Kidney epithelial cell (primary cell): ENCODE data around the gene JCAD. TPM values are rescaled to one million over a fixed set of nuclear protein-coding genes. Genes with fewer than 3 reads are reported as not detected.

Experiments used
- DNase-seq: peaks from one replicate; pipeline ENCODE4 v3.0.0-alpha.2; 2010; ENCODE audit warnings: low read depth
- H3K27me3 ChIP-seq: 2 replicates; pipeline ENCODE4 v1.6.0; 2011; ENCODE audit warnings: low read length; ENCODE audit not compliant: control insufficient read depth, insufficient read depth
- H3K36me3 ChIP-seq: 2 replicates; pipeline ENCODE4 v1.5.1; 2011; ENCODE audit warnings: low read length; ENCODE audit not compliant: control insufficient read depth, insufficient read depth
- H3K4me3 ChIP-seq: 2 replicates; pipeline ENCODE4 v1.5.1; 2011; ENCODE audit warnings: low read depth, mild to moderate bottlenecking, control low read depth, low read length
- total RNA-seq: library from RNA; depleted of rRNA; stranded (reverse); fragments of >200 nt; gene quantifications from 2 replicates; pipeline ENCODE4 v1.2.3, GENCODE V29; 2015
- TF ChIP-seq, protein P1 (sequence below): IDR thresholded peaks from 2 replicates; pipeline ENCODE4 v1.5.1; 2011; ENCODE audit warnings: mild to moderate bottlenecking, moderate library complexity, low read length, control low read depth, inconsistent platforms; ENCODE audit not compliant: insufficient read depth, poor library complexity, severe bottlenecking

The JCAD gene
- total RNA-seq, 1 donor from 2014 or later, result 1.7 TPM

DNA sequence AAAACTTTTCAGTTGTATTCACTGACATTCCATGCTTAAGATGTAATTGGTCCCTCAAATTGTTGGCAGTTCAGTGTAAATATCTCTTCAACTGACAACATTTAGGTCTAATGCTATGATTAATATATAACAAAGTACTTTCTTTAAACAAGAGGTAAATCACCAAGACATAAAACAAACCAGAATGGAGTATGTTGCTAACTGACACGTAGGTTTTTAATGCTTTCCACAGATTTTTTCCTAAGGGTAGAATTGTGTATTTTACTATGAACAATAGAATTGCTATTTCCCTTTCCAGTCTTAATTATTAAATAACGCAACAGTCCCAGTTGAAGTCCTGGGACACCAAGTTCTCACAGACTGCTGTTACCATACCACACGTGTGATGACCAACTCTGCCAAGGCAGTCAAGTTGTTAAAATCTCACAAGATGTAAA is 4.1 kb downstream of the JCAD start:
- Histone ChIP-seq H3K4me3 (no peak overlapping the region), H3K27me3 (no peaks in the 10 kb centered on the region), H3K36me3 (no peaks in the 10 kb centered on the region)
- TF ChIP-seq, protein P1, sequence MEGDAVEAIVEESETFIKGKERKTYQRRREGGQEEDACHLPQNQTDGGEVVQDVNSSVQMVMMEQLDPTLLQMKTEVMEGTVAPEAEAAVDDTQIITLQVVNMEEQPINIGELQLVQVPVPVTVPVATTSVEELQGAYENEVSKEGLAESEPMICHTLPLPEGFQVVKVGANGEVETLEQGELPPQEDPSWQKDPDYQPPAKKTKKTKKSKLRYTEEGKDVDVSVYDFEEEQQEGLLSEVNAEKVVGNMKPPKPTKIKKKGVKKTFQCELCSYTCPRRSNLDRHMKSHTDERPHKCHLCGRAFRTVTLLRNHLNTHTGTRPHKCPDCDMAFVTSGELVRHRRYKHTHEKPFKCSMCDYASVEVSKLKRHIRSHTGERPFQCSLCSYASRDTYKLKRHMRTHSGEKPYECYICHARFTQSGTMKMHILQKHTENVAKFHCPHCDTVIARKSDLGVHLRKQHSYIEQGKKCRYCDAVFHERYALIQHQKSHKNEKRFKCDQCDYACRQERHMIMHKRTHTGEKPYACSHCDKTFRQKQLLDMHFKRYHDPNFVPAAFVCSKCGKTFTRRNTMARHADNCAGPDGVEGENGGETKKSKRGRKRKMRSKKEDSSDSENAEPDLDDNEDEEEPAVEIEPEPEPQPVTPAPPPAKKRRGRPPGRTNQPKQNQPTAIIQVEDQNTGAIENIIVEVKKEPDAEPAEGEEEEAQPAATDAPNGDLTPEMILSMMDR, result no peak
- no peak for DNase-seq

DNA sequence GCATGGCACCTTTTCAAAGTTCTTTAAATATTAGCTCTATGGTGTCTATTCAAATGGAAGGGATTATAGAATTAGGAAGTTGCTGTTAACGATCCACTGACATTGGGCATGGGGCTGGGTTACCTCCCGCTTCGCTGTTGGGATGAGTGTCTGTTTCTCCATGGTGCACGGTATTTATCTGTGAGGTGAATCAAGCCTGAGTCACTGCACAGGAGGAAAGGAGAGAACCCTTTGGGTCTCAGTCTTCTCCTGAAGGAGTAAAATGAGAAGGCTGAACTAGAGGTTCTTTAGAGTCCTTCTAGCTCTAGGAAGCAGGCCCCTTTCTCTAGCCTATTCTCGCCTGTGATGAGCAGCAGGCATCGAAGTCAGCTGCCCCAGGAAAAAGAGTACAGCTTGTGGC is 7.3 kb downstream of the JCAD start:
- Histone ChIP-seq H3K36me3 (no peaks in the 10 kb centered on the region), H3K27me3 (no peaks in the 10 kb centered on the region)

GRCh38 chr10:30051220-30051619 is 8.2 kb downstream of the JCAD start:
- H3K27me3 ChIP-seq, result no peaks in the 10 kb centered on the region
- no peaks in the 10 kb centered on the region for H3K36me3 ChIP-seq
- TF ChIP-seq, protein P1, result no peak
- DNase-seq, result no peak
- no peak overlapping the region for H3K4me3 ChIP-seq

More for the DNA sequence above, 7.3 kb downstream of the JCAD start:
- DNase-seq, result no peak
- TF ChIP-seq, protein P1, result no peak
- no peak overlapping the region for H3K4me3 ChIP-seq

GRCh38 chr10:30050411-30050810 is 9.0 kb downstream of the JCAD start:
- H3K27me3 ChIP-seq, result no peaks in the 10 kb centered on the region
- no peak for DNase-seq
- no peaks in the 10 kb centered on the region for H3K36me3 ChIP-seq
- H3K4me3 ChIP-seq, result no peak overlapping the region
- TF ChIP-seq, protein P1, result no peak

DNA sequence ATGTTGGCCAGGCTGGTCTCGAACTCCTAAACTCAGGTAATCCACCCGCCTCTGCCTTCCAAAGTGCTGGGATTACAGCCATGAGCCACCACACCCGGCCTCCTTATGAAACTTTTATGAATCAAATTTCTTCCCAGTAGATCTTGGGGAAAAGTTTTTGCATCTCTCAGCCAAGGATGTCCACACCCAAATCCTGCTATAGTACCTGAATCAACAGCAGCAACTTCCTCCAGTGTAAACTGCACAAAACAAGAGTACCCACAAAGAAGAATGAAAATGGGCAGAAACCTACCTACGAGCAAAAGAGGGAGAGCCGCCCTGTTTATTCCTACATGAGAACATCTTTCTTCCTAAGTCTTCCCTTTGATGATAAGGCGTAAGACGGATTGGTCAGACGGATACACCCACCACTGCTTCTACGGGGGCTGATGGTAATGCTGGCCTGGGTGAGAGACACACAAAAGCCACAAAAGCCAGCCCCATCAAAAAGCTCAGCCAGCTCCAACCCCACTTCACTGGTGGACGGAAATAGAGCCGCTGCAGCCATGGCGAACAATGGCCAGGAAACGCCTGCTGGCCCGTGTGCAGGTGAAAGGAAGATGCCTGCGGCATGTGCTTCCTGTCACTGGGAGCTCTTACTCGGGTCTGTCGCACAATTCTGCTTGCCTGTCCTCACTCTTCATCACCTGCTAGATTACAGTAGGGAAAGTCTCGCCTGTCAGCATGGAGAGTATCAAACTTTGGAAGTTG is 10.4 kb downstream of the JCAD start:
- TF ChIP-seq, protein P1, result no peak

More for the DNA sequence above, 10.4 kb downstream of the JCAD start:
- Histone ChIP-seq H3K36me3 (no peaks in the 10 kb centered on the region), H3K4me3 (no peak overlapping the region), H3K27me3 (no peaks in the 10 kb centered on the region)
- no peak for DNase-seq
